NCI-H2107 (cell line): ENCODE data around the gene BCAS1.

Source experiments
- DNase-seq: peaks from one replicate; lab custom pipeline; 2025; lab: John Stamatoyannopoulos, UW

BCAS1 gene

GRCh38 chr20:53925651-53926401 is 144.6 kb downstream of the BCAS1 start:
- DNase-seq, result no peak

- no peak for DNase-seq
Observed at GRCh38 chr20:53923566-53924369, 146.6 kb downstream of the BCAS1 start.

GRCh38 chr20:53922901-53923314 is 147.5 kb downstream of the BCAS1 start:
- DNase-seq, result no peak

GRCh38 chr20:53921443-53921973 is 148.9 kb downstream of the BCAS1 start:
- DNase-seq, result no peak

- no peak for DNase-seq
Observed at GRCh38 chr20:53920647-53921245, 149.6 kb downstream of the BCAS1 start.

GRCh38 chr20:53919886-53920285 is 150.5 kb downstream of the BCAS1 start:
- no peak for DNase-seq

- DNase-seq, result no peak
Observed at GRCh38 chr20:53918949-53919361, 151.4 kb downstream of the BCAS1 start.

GRCh38 chr20:53918020-53918311 is 152.4 kb downstream of the BCAS1 start:
- no peak for DNase-seq

GRCh38 chr20:53917145-53918019 is 153.0 kb downstream of the BCAS1 start:
- no peak for DNase-seq

- no peak for DNase-seq
Observed at GRCh38 chr20:53916173-53916512, 154.3 kb downstream of the BCAS1 start.

- peak; percentile 93 for DNase-seq
Observed at GRCh38 chr20:53915446-53916172, 154.8 kb downstream of the BCAS1 start.

GRCh38 chr20:53914781-53915445 is 155.5 kb downstream of the BCAS1 start:
- no peak for DNase-seq

GRCh38 chr20:53914091-53914780 is 156.2 kb downstream of the BCAS1 start:
- no peak for DNase-seq

- DNase-seq, result no peak
Observed at GRCh38 chr20:53911301-53911700, 159.1 kb downstream of the BCAS1 start.

GRCh38 chr20:53910351-53911002 is 159.9 kb downstream of the BCAS1 start:
- DNase-seq, result no peak

- no peak for DNase-seq
Observed at GRCh38 chr20:53907968-53908751, 162.2 kb downstream of the BCAS1 start.

- DNase-seq, result no peak
Observed at GRCh38 chr20:53905820-53906191, 164.6 kb downstream of the BCAS1 start.

- no peak for DNase-seq
Observed at GRCh38 chr20:53905019-53905819, 165.2 kb downstream of the BCAS1 start.
